K562 (cell line): ENCODE data around the gene KIF26B.

Experiments
- CTCF ChIP-seq, 3 experiments: IDR thresholded peaks in 2 of 3; conservative IDR thresholded peaks in 1 of 3; 2 replicates each; pipeline ENCODE4 v1.5.1; 2011 to 2012; ENCODE audit warnings: low read length in 3 of 3, mild to moderate bottlenecking in 3 of 3, control low read depth in 2 of 3, improper control_type of control experiment in 1 of 3, inconsistent platforms in 1 of 3, low read depth in 1 of 3, mixed read lengths in 1 of 3, moderate library complexity in 1 of 3; ENCODE audit not compliant: insufficient read depth in 2 of 3
- SETDB1 ChIP-seq: IDR thresholded peaks from one replicate; pipeline ENCODE4 v1.6.1; 2012; ENCODE audit warnings: low read length, control low read depth, inconsistent platforms

- TF ChIP-seq CTCF (IDR thresholded peaks at IDR 0.05 in 2 of 3, conservative IDR thresholded peaks at IDR 0.05 in 1 of 3; ENCODE audit: insufficient read depth in 2 of 3, low read depth in 1 of 3, low read length in 3 of 3) (no peak), SETDB1 (no peak)
Measured at GRCh38 chr1:245298781-245299180, 144.0 kb downstream of the KIF26B start.
